ENCODE measurements around the gene NDUFB2.
"Not testable (repeated sequence)": the region's sequence is repeated elsewhere in the genome, so short reads cannot be mapped to it uniquely, and the experiment has no call there.

The NDUFB2 gene

GRCh38 chr7:140743255-140743654, 46.7 kb downstream of the NDUFB2 start:
- DNase-seq (ENCODE audit: low read depth): not testable (repeated sequence)

GRCh38 chr7:140744005-140744404, 47.5 kb downstream of the NDUFB2 start:
- DNase-seq (ENCODE audit: low read depth): no peak

GRCh38 chr7:140745266-140746058, 49.0 kb downstream of the NDUFB2 start:
- no peak for DNase-seq (ENCODE audit: low read depth)

GRCh38 chr7:140746751-140747150, 50.2 kb downstream of the NDUFB2 start:
- DNase-seq (ENCODE audit: low read depth): no peak

- DNase-seq (ENCODE audit: low read depth): no peak
Measured at GRCh38 chr7:140752533-140752932, 56.0 kb downstream of the NDUFB2 start.

GRCh38 chr7:140754506-140754905, 58.0 kb downstream of the NDUFB2 start:
- DNase-seq (ENCODE audit: low read depth): no peak
